ENCODE data around the gene CYB561D2.

GRCh38 chr3:50325497-50326181 is 25.0 kb upstream of the CYB561D2 start:
- TF ChIP-seq, protein P1, sequence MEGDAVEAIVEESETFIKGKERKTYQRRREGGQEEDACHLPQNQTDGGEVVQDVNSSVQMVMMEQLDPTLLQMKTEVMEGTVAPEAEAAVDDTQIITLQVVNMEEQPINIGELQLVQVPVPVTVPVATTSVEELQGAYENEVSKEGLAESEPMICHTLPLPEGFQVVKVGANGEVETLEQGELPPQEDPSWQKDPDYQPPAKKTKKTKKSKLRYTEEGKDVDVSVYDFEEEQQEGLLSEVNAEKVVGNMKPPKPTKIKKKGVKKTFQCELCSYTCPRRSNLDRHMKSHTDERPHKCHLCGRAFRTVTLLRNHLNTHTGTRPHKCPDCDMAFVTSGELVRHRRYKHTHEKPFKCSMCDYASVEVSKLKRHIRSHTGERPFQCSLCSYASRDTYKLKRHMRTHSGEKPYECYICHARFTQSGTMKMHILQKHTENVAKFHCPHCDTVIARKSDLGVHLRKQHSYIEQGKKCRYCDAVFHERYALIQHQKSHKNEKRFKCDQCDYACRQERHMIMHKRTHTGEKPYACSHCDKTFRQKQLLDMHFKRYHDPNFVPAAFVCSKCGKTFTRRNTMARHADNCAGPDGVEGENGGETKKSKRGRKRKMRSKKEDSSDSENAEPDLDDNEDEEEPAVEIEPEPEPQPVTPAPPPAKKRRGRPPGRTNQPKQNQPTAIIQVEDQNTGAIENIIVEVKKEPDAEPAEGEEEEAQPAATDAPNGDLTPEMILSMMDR (IDR thresholded peaks at IDR 0.05) = no peak
- TF ChIP-seq POLR2A (IDR thresholded peaks at IDR 0.05) = no peak
- no peak for TF ChIP-seq EP300 (IDR thresholded peaks at IDR 0.05)

Measured in ovary (tissue), 3 donors.